Thyroid gland (tissue), 4 donors: ENCODE data around the gene FBXO38. TPM values are rescaled to one million over a fixed set of nuclear protein-coding genes. Genes with fewer than 3 reads are reported as not detected.
"Not testable (repeated sequence)": the region's sequence is repeated elsewhere in the genome, so short reads cannot be mapped to it uniquely, and the experiment has no call there.

Experiments used
- DNase-seq, 2 donors: peaks; one replicate each; pipeline ENCODE4 v3.0.0-alpha.2; 2019
- H3K27ac ChIP-seq, 3 donors: fragments of 200-600 bp; sonication (generic); 1 replicate in 2 of 3; 2 replicates in 1 of 3; pipeline ENCODE4 v1.5.1; 2016 to 2019; ENCODE audit warnings: mild to moderate bottlenecking in 1 of 3, moderate library complexity in 1 of 3
- H3K27me3 ChIP-seq: fragments of 200-600 bp; sonication (generic); one replicate; pipeline ENCODE4 v1.5.1; 2019
- H3K36me3 ChIP-seq, 2 donors: fragments of 200-600 bp; sonication (generic); one replicate each; pipeline ENCODE4 v1.5.1; 2016 to 2019
- H3K4me1 ChIP-seq, 2 donors: fragments of 200-600 bp; sonication (generic); one replicate each; pipeline ENCODE4 v1.5.1; 2017 to 2019
- H3K4me3 ChIP-seq, 3 donors: fragments of 200-600 bp; sonication (generic); replicated peaks in 1 of 3; 1 replicate in 2 of 3; 2 replicates in 1 of 3; pipeline ENCODE4 v1.5.1; 2016; ENCODE audit warnings: mild to moderate bottlenecking in 1 of 3
- H3K9me3 ChIP-seq: fragments of 200-600 bp; sonication (generic); one replicate; pipeline ENCODE4 v1.5.1; 2017
- CTCF ChIP-seq, 6 experiments: fragments of 200-600 bp in 3 of 6; fragments of 450-650 bp in 3 of 6; sonication (generic) in 3 of 6; IDR thresholded peaks; one replicate each; pipeline ENCODE4 v1.5.1; 2016 to 2019; ENCODE audit warnings: antibody characterized with exemption in 6 of 6, mild to moderate bottlenecking in 2 of 6, inconsistent platforms in 1 of 6, moderate library complexity in 1 of 6
- POLR2A ChIP-seq, 2 donors: fragments of 450-650 bp; IDR thresholded peaks; one replicate each; pipeline ENCODE4 v1.6.1; 2017; ENCODE audit warnings: antibody characterized with exemption in 2 of 2, mild to moderate bottlenecking in 2 of 2, moderate library complexity in 1 of 2
- WGBS, 2 donors: methylation state at CpG; one replicate each; pipeline ENCODE4 v1.1.5; 2017; 5-methylcytosine and 5-hydroxymethylcytosine counted together
- intact Hi-C: fragments of 100-400 bp; cut with DNase I; formaldehyde crosslinking; loops from one replicate; pipeline ENCODE4 v1.15.1; 2023
- total RNA-seq, 4 donors: library from RNA; depleted of rRNA; stranded (reverse); fragments of >200 nt; gene quantifications; one replicate each; pipeline ENCODE4 v1.2.3, GENCODE V29; 2016

The FBXO38 gene
- total RNA-seq, 4 donors from 2014 or later, result 49.6 to 86.4 (median 64.1) TPM

- no peaks in the 10 kb centered on the region for H3K9me3 ChIP-seq
- no peaks in the 10 kb centered on the region for H3K27me3 ChIP-seq
- no peak overlapping the region for H3K27ac ChIP-seq
- H3K4me3 ChIP-seq, result no peak overlapping the region
- TF ChIP-seq CTCF (IDR thresholded peaks at IDR 0.05), result no peak
- TF ChIP-seq POLR2A (IDR thresholded peaks at IDR 0.05), result no peak
- no peak for DNase-seq
- no peaks in the 10 kb centered on the region for H3K4me1 ChIP-seq
- H3K36me3 ChIP-seq, result no peaks in the 10 kb centered on the region
- WGBS, 2 donors, result 43 to 59% methylated on average over 4 of the region's 4 CpGs
- intact Hi-C loops, result no loop called here
Observed at GRCh38 chr5:148465381-148466235, 81.8 kb downstream of the FBXO38 start.

- intact Hi-C loops, result no loop called here
- WGBS, 2 donors, result 64 to 69% methylated on average over 4 of the region's 4 CpGs
- no peak overlapping the region for H3K27ac ChIP-seq
- no peak for DNase-seq
- H3K9me3 ChIP-seq, result no peaks in the 10 kb centered on the region
- no peaks in the 10 kb centered on the region for H3K36me3 ChIP-seq
- H3K27me3 ChIP-seq, result no peaks in the 10 kb centered on the region
- no peak overlapping the region for H3K4me3 ChIP-seq
- H3K4me1 ChIP-seq, result no peaks in the 10 kb centered on the region
- TF ChIP-seq CTCF (IDR thresholded peaks at IDR 0.05) (no peak), POLR2A (IDR thresholded peaks at IDR 0.05) (no peak)
Observed at GRCh38 chr5:148466236-148466580, 82.5 kb downstream of the FBXO38 start.

GRCh38 chr5:148467958-148468357 is 84.2 kb downstream of the FBXO38 start:
- Histone ChIP-seq H3K9me3 (no peaks in the 10 kb centered on the region), H3K4me1 (no peaks in the 10 kb centered on the region), H3K27me3 (no peaks in the 10 kb centered on the region), H3K27ac (no peak overlapping the region), H3K36me3 (no peaks in the 10 kb centered on the region), H3K4me3 (no peak overlapping the region)
- WGBS, 2 donors, result 81 to 100% methylated on average over 1 of the region's 1 CpG
- intact Hi-C loops, result no loop called here
- TF ChIP-seq POLR2A (IDR thresholded peaks at IDR 0.05) (no peak), CTCF (IDR thresholded peaks at IDR 0.05) (no peak)
- DNase-seq, result no peak

- H3K9me3 ChIP-seq, H3K4me3 ChIP-seq, H3K4me1 ChIP-seq, H3K27ac ChIP-seq, H3K27me3 ChIP-seq, DNase-seq, intact Hi-C loops, H3K36me3 ChIP-seq: not testable (repeated sequence)
- WGBS, 2 donors, result 80 to 89% methylated on average over 5 of the region's 5 CpGs
Observed at GRCh38 chr5:148468746-148469145, 85.0 kb downstream of the FBXO38 start.

- H3K36me3 ChIP-seq, result no peaks in the 10 kb centered on the region
- H3K27me3 ChIP-seq, result no peaks in the 10 kb centered on the region
- peak in 1 of 2 donors; percentile 13 for DNase-seq
- H3K4me1 ChIP-seq, result no peaks in the 10 kb centered on the region
- no peak for TF ChIP-seq POLR2A (IDR thresholded peaks at IDR 0.05)
- no peak for TF ChIP-seq CTCF (IDR thresholded peaks at IDR 0.05)
- H3K9me3 ChIP-seq, result no peaks in the 10 kb centered on the region
- WGBS, 2 donors, result 46 to 58% methylated on average over 4 of the region's 4 CpGs
- H3K4me3 ChIP-seq, result no peak overlapping the region
- no peak overlapping the region for H3K27ac ChIP-seq
- intact Hi-C loops, result no loop called here
Observed at GRCh38 chr5:148469501-148469935, 85.8 kb downstream of the FBXO38 start.
